ENCODE results near the gene TPRN.

GRCh38 chr9:137149363-137149762 lies 51.2 kb downstream of the TPRN start:
- no peak for TF ChIP-seq POLR2AphosphoS5 (IDR thresholded peaks at IDR 0.05; ENCODE audit: low read depth, low read length)
- TF ChIP-seq REST (IDR thresholded peaks at IDR 0.05; ENCODE audit: insufficient read depth in 1 of 2, low read depth in 2 of 2, low read length in 2 of 2), result no peak
- TF ChIP-seq TAF1 (IDR thresholded peaks at IDR 0.05; ENCODE audit: borderline replicate concordance, insufficient read depth, low read length), result no peak
- no peak for TF ChIP-seq FOXP2 (optimal IDR thresholded peaks at IDR 0.05; ENCODE audit: borderline replicate concordance, extremely low read depth, extremely low read length, insufficient read depth)
- TF ChIP-seq SIN3A (IDR thresholded peaks at IDR 0.05; ENCODE audit: borderline replicate concordance, insufficient read depth, low read length), result no peak
